Activated CD8-positive, alpha-beta T cell treated with anti-CD3 and anti-CD28 coated beads for 36 hours (primary cell): ENCODE data around the gene ST3GAL4. TPM values are rescaled to one million over a fixed set of nuclear protein-coding genes. Genes with fewer than 3 reads are reported as not detected.
"Not testable (repeated sequence)": the region's sequence is repeated elsewhere in the genome, so short reads cannot be mapped to it uniquely, and the experiment has no call there.

Experiments
- ATAC-seq: fragments of 200-7000 bp; cut with Tn5 transposase; one replicate; pipeline ENCODE4 v1.10.0; 2021; ENCODE audit warnings: mild to moderate bottlenecking, moderate library complexity
- CTCF ChIA-PET: fragments of 350-600 bp; sonication (Branson Sonifier 250); formaldehyde crosslinking; loops from one replicate; lab custom pipeline; 2021; ENCODE audit warnings: antibody characterized with exemption; lab: Charles Lee
- POLR2A ChIA-PET: fragments of 350-600 bp; sonication (Branson Sonifier 250); formaldehyde crosslinking; loops from one replicate; lab custom pipeline; 2021; ENCODE audit warnings: antibody characterized with exemption; lab: Charles Lee
- DNase-seq: peaks from one replicate; pipeline ENCODE4 v3.0.0-alpha.2; 2020
- H3K27ac Mint-ChIP-seq: one replicate; pipeline ENCODE4 v1.8.0; 2021; ENCODE audit warnings: mild to moderate bottlenecking, mixed read lengths
- H3K27me3 Mint-ChIP-seq: one replicate; pipeline ENCODE4 v1.8.0; 2021; ENCODE audit warnings: mixed read lengths
- H3K36me3 Mint-ChIP-seq: one replicate; pipeline ENCODE4 v1.8.0; 2021; ENCODE audit warnings: low read depth, mixed read lengths
- H3K4me1 Mint-ChIP-seq: one replicate; pipeline ENCODE4 v1.8.0; 2021; ENCODE audit warnings: low read depth, mixed read lengths
- H3K4me3 Mint-ChIP-seq: one replicate; pipeline ENCODE4 v1.8.0; 2021; ENCODE audit warnings: mild to moderate bottlenecking, moderate library complexity, mixed read lengths
- H3K9me3 Mint-ChIP-seq: one replicate; pipeline ENCODE4 v1.8.0; 2021; ENCODE audit warnings: mixed read lengths
- CTCF ChIP-seq: fragments of 200-600 bp; IDR thresholded peaks from one replicate; pipeline ENCODE4 v1.8.0; 2022; ENCODE audit warnings: antibody characterized with exemption, mild to moderate bottlenecking
- intact Hi-C: fragments of 100-400 bp; cut with micrococcal nuclease; formaldehyde crosslinking; loops from one replicate; pipeline ENCODE4 v1.10.0; 2022
- total RNA-seq, 2 experiments: library from RNA; stranded (reverse); gene quantifications; one replicate each; pipeline ENCODE4 v1.2.3, GENCODE V29; 2021

ST3GAL4 gene
- total RNA-seq, 2 experiments from 2014 or later, result 10.7 to 11.7 TPM

- Mint-ChIP-seq H3K9me3 (no peaks in the 10 kb centered on the region), H3K27me3 (no peaks in the 10 kb centered on the region)
- CTCF ChIA-PET, result interaction anchor here (1.1 kb wide), 1 partner anchor 15 kb away, joined by 3 read pairs; no protein-coding TSS in a partner anchor
These were observed 4.6 kb downstream of the ST3GAL4 start for GRCh38 chr11:126360049-126360446.

DNA sequence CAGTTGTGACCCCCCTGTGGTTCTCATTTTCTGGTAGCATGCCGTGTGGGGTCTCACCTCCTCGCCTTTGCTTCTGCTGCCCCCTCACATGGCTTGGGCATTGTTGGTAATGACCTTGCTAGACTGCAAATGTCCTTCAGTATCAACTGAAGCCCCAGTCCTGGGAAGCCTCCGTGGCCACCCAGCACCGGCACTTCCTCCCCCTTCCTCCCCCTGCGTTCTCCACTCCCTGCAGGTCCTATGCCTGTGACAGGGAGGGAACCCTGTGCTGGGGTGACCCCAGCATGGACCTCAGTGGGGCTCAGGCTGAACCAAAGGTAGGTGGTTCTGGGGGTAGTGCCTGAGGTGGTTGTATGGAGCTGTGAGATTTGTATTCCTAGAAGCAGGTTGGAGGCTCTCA is 5.9 kb downstream of the ST3GAL4 start:
- POLR2A ChIA-PET, result interaction anchor here (0.6 kb wide), 1 partner anchor 1077 kb away, joined by 3 read pairs; no protein-coding TSS in a partner anchor
- H3K4me3 Mint-ChIP-seq, result no peak overlapping the region
- intact Hi-C loops, result no loop called here
- H3K4me1 Mint-ChIP-seq, result peaks cover 7% of the 10 kb centered on the region
- no peak for DNase-seq
- no peak overlapping the region for H3K27ac Mint-ChIP-seq
- H3K9me3 Mint-ChIP-seq, result no peaks in the 10 kb centered on the region
- TF ChIP-seq CTCF, result no peak
- CTCF ChIA-PET, result interaction anchor here (1.1 kb wide), 1 partner anchor 16 kb away, joined by 3 read pairs; no protein-coding TSS in a partner anchor
- no peaks in the 10 kb centered on the region for H3K36me3 Mint-ChIP-seq
- no peaks in the 10 kb centered on the region for H3K27me3 Mint-ChIP-seq
- no peak for ATAC-seq

More at GRCh38 chr11:126360049-126360446, 4.6 kb downstream of the ST3GAL4 start:
- TF ChIP-seq CTCF, result no peak
- POLR2A ChIA-PET, result interaction anchor here (0.8 kb wide), 1 partner anchor 58 kb away, joined by 4 read pairs; no protein-coding TSS in a partner anchor
- no peaks in the 10 kb centered on the region for H3K36me3 Mint-ChIP-seq
- H3K4me3 Mint-ChIP-seq, result no peak overlapping the region
- peaks cover 7% of the 10 kb centered on the region for H3K4me1 Mint-ChIP-seq
- DNase-seq (no peak), ATAC-seq (no peak)
- intact Hi-C loops, result no loop called here
- H3K27ac Mint-ChIP-seq, result no peak overlapping the region

GRCh38 chr11:126362879-126363655 is 7.6 kb downstream of the ST3GAL4 start:
- POLR2A ChIA-PET, result no interaction called here
- CTCF ChIA-PET, result interaction anchor here (1.7 to 2.0 kb wide), 2 partner anchors 53 to 118 kb away, joined by 4 to 6 read pairs; no protein-coding TSS in a partner anchor
- Mint-ChIP-seq H3K27me3 (no peaks in the 10 kb centered on the region), H3K4me1 (no peaks in the 10 kb centered on the region), H3K36me3 (no peaks in the 10 kb centered on the region), H3K4me3 (no peak overlapping the region), H3K27ac (no peak overlapping the region), H3K9me3 (no peaks in the 10 kb centered on the region)
- no peak for TF ChIP-seq CTCF
- ATAC-seq, result no peak
- no peak for DNase-seq
- intact Hi-C loops, result no loop called here

- POLR2A ChIA-PET, result no interaction called here
- Mint-ChIP-seq H3K4me1 (no peaks in the 10 kb centered on the region), H3K36me3 (no peaks in the 10 kb centered on the region), H3K27me3 (no peaks in the 10 kb centered on the region), H3K4me3 (no peak overlapping the region), H3K27ac (no peak overlapping the region), H3K9me3 (no peaks in the 10 kb centered on the region)
- ATAC-seq, result no peak
- CTCF ChIA-PET, result interaction anchor here (1.7 to 2.0 kb wide), 2 partner anchors 54 to 117 kb away, joined by 4 to 6 read pairs; no protein-coding TSS in a partner anchor
- TF ChIP-seq CTCF, result no peak
- DNase-seq, result no peak
- intact Hi-C loops, result no loop called here
These were observed 8.3 kb downstream of the ST3GAL4 start for GRCh38 chr11:126363706-126364248.

DNA sequence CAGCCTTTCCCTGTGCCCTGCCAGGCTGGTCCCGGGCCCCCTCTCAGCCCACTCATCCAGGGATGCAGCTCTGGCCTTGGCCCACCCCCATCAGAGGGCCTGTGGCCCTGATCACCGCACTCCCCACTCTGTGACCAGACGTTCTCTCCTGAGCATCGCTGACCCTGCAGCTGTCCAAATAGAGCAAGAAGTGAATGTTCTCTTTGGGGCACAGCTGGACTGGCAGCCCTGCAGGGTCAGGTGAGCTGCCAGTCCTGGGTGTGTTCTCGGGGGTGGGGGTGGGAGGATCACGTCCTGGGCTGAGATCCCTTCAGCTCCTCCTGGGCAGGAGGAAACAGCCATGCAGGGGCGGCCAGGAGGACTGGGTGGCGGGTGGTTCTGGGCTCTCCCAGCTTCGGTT is 9.2 kb downstream of the ST3GAL4 start:
- ATAC-seq, POLR2A ChIA-PET, H3K27ac Mint-ChIP-seq, H3K27me3 Mint-ChIP-seq, H3K9me3 Mint-ChIP-seq, intact Hi-C loops, CTCF ChIA-PET, H3K36me3 Mint-ChIP-seq, DNase-seq, H3K4me1 Mint-ChIP-seq, H3K4me3 Mint-ChIP-seq: not testable (repeated sequence)

DNA sequence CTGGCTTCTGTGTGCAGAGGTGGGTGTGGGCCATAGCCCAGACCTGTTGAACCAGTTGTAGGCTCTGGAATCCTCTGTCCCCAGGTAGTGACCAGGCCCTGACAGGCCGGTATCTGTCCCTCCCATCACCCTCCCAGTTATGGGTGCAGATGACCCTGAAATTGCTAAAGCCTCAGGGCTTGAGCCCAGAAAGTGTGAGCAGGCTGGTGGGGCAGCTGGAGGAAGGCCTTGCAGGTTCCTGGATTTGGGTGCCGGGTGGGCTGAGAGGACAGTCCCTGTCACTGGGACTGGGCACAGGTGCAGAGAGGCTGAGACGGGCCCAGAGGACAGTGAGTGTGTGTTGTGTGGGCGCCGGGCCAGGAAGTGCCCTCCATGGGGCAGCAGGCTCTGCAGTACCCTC is 10.0 kb downstream of the ST3GAL4 start:
- H3K27ac Mint-ChIP-seq, H3K36me3 Mint-ChIP-seq, DNase-seq, intact Hi-C loops, H3K9me3 Mint-ChIP-seq, H3K27me3 Mint-ChIP-seq, ATAC-seq, H3K4me3 Mint-ChIP-seq, CTCF ChIA-PET, H3K4me1 Mint-ChIP-seq, POLR2A ChIA-PET: not testable (repeated sequence)
